Right atrium auricular region (tissue), 2 donors: ENCODE measurements around the gene GABPA. TPM values are rescaled to one million over a fixed set of nuclear protein-coding genes. Genes with fewer than 3 reads are reported as not detected.
A peak's percentile ranks its signal among the peaks of the same experiment; 100 is the strongest.
"Not testable (repeated sequence)": the region's sequence is repeated elsewhere in the genome, so short reads cannot be mapped to it uniquely, and the experiment has no call there.

Experiments
- DNase-seq: peaks from one replicate; pipeline ENCODE4 v3.0.0-alpha.2; 2019; ENCODE audit warnings: low spot score
- H3K27ac ChIP-seq, 2 donors: fragments of 200-600 bp; sonication (generic); 1 replicate in 1 of 2; 2 replicates in 1 of 2; pipeline ENCODE4 v1.5.1; 2016 to 2019
- H3K27me3 ChIP-seq, 2 donors: fragments of 200-600 bp; sonication (generic); one replicate each; pipeline versions ENCODE4 v1.5.1 to v1.6.0; 2017 to 2019
- H3K36me3 ChIP-seq: fragments of 200-600 bp; sonication (generic); one replicate; pipeline ENCODE4 v1.5.1; 2016
- H3K4me1 ChIP-seq, 2 donors: fragments of 200-600 bp; sonication (generic); one replicate each; pipeline versions ENCODE4 v1.5.1 to v1.6.0; 2017 to 2019
- H3K4me3 ChIP-seq, 2 donors: fragments of 200-600 bp; sonication (generic); 1 replicate in 1 of 2; 2 replicates in 1 of 2; pipeline ENCODE4 v1.5.1; 2017 to 2019; ENCODE audit warnings: mild to moderate bottlenecking in 1 of 2, moderate library complexity in 1 of 2
- H3K9me3 ChIP-seq, 2 donors: fragments of 200-600 bp; sonication (generic); one replicate each; pipeline ENCODE4 v1.5.1; 2019
- CTCF ChIP-seq, 2 donors: fragments of 200-600 bp; sonication (generic); IDR thresholded peaks; one replicate each; pipeline ENCODE4 v1.5.1; 2019; ENCODE audit warnings: antibody characterized with exemption in 2 of 2
- total RNA-seq, 2 donors: library from RNA; depleted of rRNA; stranded (reverse); fragments of >200 nt; gene quantifications; one replicate each; pipeline ENCODE4 v1.1.0, GENCODE V29; 2016

GABPA gene
- 10 to 100 TPM; 13.9 to 18.1 TPM for total RNA-seq

- peak; percentile 96 for DNase-seq
- TF ChIP-seq CTCF (IDR thresholded peaks at IDR 0.05) = no peak
- no peaks in the 10 kb centered on the region for H3K9me3 ChIP-seq
- H3K27ac ChIP-seq = peak within 1 kb of the TSS; percentile 99 to 100
- peak within 1 kb of the TSS; percentile 91 to 98 for H3K4me3 ChIP-seq
- H3K27me3 ChIP-seq = no peaks in the 10 kb centered on the region
- H3K4me1 ChIP-seq = peaks cover 0 to 57% of the 10 kb centered on the region in 2 donors
- peaks cover 14% of the 10 kb centered on the region for H3K36me3 ChIP-seq
Measured at GRCh38 chr21:25734904-25735645, at the start of gene GABPA, which contains the start of gene ATP5PF. Gene GABPA, plus strand, starts transcription at chr21:25734972. Its CDS starts 6,627 bp downstream, at chr21:25741599. Gene ATP5PF, minus strand, starts transcription at chr21:25734904. Its CDS starts 5,110 bp downstream, at chr21:25729794.

GRCh38 chr21:25687787-25688186 lies 47.0 kb upstream of the GABPA start:
- no peak for DNase-seq
- H3K27me3 ChIP-seq = no peaks in the 10 kb centered on the region
- TF ChIP-seq CTCF (IDR thresholded peaks at IDR 0.05) = no peak
- no peaks in the 10 kb centered on the region for H3K36me3 ChIP-seq
- no peak overlapping the region for H3K4me3 ChIP-seq
- peaks cover 0 to 11% of the 10 kb centered on the region in 2 donors for H3K4me1 ChIP-seq
- H3K9me3 ChIP-seq = no peaks in the 10 kb centered on the region
- peak overlapping the region in 1 of 2 donors; percentile 48 for H3K27ac ChIP-seq

GRCh38 chr21:25688275-25689155 lies 46.3 kb upstream of the GABPA start:
- Histone ChIP-seq H3K27me3 (no peaks in the 10 kb centered on the region), H3K4me3 (no peak overlapping the region), H3K36me3 (no peaks in the 10 kb centered on the region), H3K9me3 (no peaks in the 10 kb centered on the region), H3K4me1 (peaks cover 0 to 11% of the 10 kb centered on the region in 2 donors), H3K27ac (peak overlapping the region in 1 of 2 donors; percentile 48)
- DNase-seq = no peak
- no peak for TF ChIP-seq CTCF (IDR thresholded peaks at IDR 0.05)

- Histone ChIP-seq H3K27ac (peak overlapping the region in 1 of 2 donors; percentile 12), H3K36me3 (no peaks in the 10 kb centered on the region), H3K4me1 (peaks cover 0 to 11% of the 10 kb centered on the region in 2 donors), H3K4me3 (no peak overlapping the region), H3K27me3 (no peaks in the 10 kb centered on the region), H3K9me3 (no peaks in the 10 kb centered on the region)
- DNase-seq = no peak
- no peak for TF ChIP-seq CTCF (IDR thresholded peaks at IDR 0.05)
Measured at GRCh38 chr21:25689226-25689625, 45.5 kb upstream of the GABPA start.

DNA sequence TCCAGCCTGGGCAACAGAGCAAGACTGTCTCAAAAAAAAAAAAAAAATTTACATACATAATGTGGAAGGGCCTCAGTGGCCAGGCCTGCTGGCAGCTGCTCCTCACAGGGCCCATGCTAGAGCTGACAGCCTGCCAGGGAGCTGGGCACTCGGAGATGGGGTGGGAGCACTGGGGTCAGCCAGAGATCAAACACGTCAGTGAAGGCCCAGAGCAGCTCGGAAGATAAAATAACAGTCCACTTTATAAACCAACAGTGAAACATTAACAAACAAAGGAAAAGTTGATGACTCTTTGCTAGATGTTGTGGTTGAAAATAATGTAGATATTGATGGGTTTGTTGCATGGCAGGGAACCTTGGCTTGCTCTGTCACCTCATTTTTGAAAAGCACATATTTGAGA lies 42.8 kb upstream of the GABPA start:
- Histone ChIP-seq H3K36me3 (no peaks in the 10 kb centered on the region), H3K27ac (no peak overlapping the region)
- no peak for DNase-seq

DNA sequence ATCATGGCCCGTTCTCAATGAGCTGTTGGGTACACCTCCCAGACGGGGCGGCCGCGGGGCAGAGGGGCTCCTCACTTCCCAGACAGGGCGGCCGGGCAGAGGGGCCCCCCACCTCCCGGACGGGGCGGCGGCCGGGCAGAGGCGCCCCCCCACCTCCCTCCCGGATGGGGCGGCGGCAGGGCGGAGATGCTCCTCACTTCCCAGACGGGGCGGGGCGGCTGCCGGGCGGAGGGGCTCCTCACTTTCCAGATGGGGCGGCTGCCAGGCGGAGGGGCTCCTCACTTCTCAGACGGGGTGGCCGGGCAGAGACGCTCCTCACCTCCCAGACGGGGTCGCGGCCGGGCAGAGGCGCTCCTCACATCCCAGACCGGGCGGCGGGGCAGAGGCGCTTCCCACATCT lies 39.3 kb upstream of the GABPA start:
- H3K4me3 ChIP-seq, DNase-seq, H3K9me3 ChIP-seq, H3K27me3 ChIP-seq, H3K36me3 ChIP-seq, H3K27ac ChIP-seq, H3K4me1 ChIP-seq: not testable (repeated sequence)

More for the DNA sequence above, 42.8 kb upstream of the GABPA start:
- Histone ChIP-seq H3K9me3 (no peaks in the 10 kb centered on the region), H3K4me3 (no peak overlapping the region), H3K27me3 (no peaks in the 10 kb centered on the region), H3K4me1 (peaks cover 0 to 11% of the 10 kb centered on the region in 2 donors)
- no peak for TF ChIP-seq CTCF (IDR thresholded peaks at IDR 0.05)
